OCI-LY7 (cell line): ENCODE data around the gene MAS1. TPM values are rescaled to one million over a fixed set of nuclear protein-coding genes. Genes with fewer than 3 reads are reported as not detected.

Experiments used
- BruUV-seq: library from RNA; stranded (reverse); fragments of 400-500 nt; replicated peaks from 2 replicates; lab custom pipeline; 2021; lab: Mats Ljungman, UMichigan
- CTCF ChIA-PET: fragments of 300-600 bp; sonication (Branson Sonifier 250); formaldehyde crosslinking; loops from one replicate; lab custom pipeline; 2022; ENCODE audit warnings: antibody characterized with exemption; ENCODE audit not compliant: unreplicated experiment; lab: Charles Lee
- POLR2A ChIA-PET: fragments of 300-600 bp; sonication (Branson Sonifier 250); formaldehyde crosslinking; loops from one replicate; lab custom pipeline; 2022; ENCODE audit warnings: antibody characterized with exemption; lab: Charles Lee
- DNase-seq: peaks from one replicate; pipeline ENCODE4 v3.0.0-alpha.2; 2015; ENCODE audit warnings: low spot score
- H2AFZ ChIP-seq: fragments of 200-600 bp; sonication (generic), shearing (Covaris generic); 2 replicates; pipeline ENCODE4 v1.6.1; 2014; ENCODE audit warnings: mild to moderate bottlenecking, antibody characterized with exemption, low read length, moderate library complexity
- H3K27ac ChIP-seq: fragments of 200-600 bp; sonication (generic); 2 replicates; pipeline ENCODE4 v1.5.1; 2014; ENCODE audit warnings: mixed run types, low read depth, mild to moderate bottlenecking, moderate library complexity, low read length, inconsistent platforms; ENCODE audit not compliant: poor library complexity, severe bottlenecking
- H3K36me3 ChIP-seq: fragments of 200-600 bp; sonication (generic); 2 replicates; pipeline ENCODE4 v1.6.1; 2014; ENCODE audit warnings: mild to moderate bottlenecking, antibody characterized with exemption, low read length, moderate library complexity, mixed read lengths; ENCODE audit not compliant: insufficient read depth
- H3K4me1 ChIP-seq: fragments of 200-600 bp; sonication (generic); 2 replicates; pipeline ENCODE4 v1.5.1; 2014; ENCODE audit warnings: mild to moderate bottlenecking, low read length; ENCODE audit not compliant: insufficient read depth, poor library complexity, severe bottlenecking
- H3K4me2 ChIP-seq: fragments of 200-600 bp; sonication (generic); 2 replicates; pipeline ENCODE4 v1.6.1; 2014; ENCODE audit warnings: mild to moderate bottlenecking, low read length
- H3K4me3 ChIP-seq: fragments of 200-600 bp; sonication (generic); 2 replicates; pipeline ENCODE4 v1.5.1; 2014; ENCODE audit warnings: mild to moderate bottlenecking, low read depth, low read length; ENCODE audit not compliant: poor library complexity, severe bottlenecking
- H3K79me2 ChIP-seq: fragments of 200-600 bp; sonication (generic); 2 replicates; pipeline ENCODE4 v1.6.1; 2016; ENCODE audit warnings: low read depth, mild to moderate bottlenecking, low read length, moderate library complexity, mixed read lengths; ENCODE audit not compliant: insufficient read depth
- H3K9me2 ChIP-seq: fragments of 200-600 bp; sonication (generic); 2 replicates; pipeline ENCODE4 v1.6.1; 2016; ENCODE audit warnings: mild to moderate bottlenecking, low read length, mixed read lengths; ENCODE audit not compliant: insufficient read depth
- H3K9me3 ChIP-seq: fragments of 200-600 bp; sonication (generic); 2 replicates; pipeline ENCODE4 v1.6.1; 2014; ENCODE audit warnings: mild to moderate bottlenecking, mixed run types, low read length, mixed read lengths
- H4K20me1 ChIP-seq: fragments of 200-600 bp; sonication (generic); 2 replicates; pipeline ENCODE4 v1.6.1; 2014; ENCODE audit warnings: mild to moderate bottlenecking, antibody characterized with exemption, low read length, moderate library complexity, mixed read lengths; ENCODE audit not compliant: insufficient read depth
- EZH2phosphoT487 ChIP-seq: fragments of 200-600 bp; sonication (generic); IDR thresholded peaks from 2 replicates; pipeline ENCODE4 v1.6.1; 2018; ENCODE audit warnings: low read depth, borderline replicate concordance, mild to moderate bottlenecking, mixed run types, antibody characterized with exemption, low read length, moderate library complexity, mixed read lengths
- intact Hi-C: fragments of 100-400 bp; cut with micrococcal nuclease; formaldehyde crosslinking; loops from one replicate; pipeline ENCODE4 v1.10.0; 2022; ENCODE audit not compliant: unreplicated experiment
- total RNA-seq, 2 experiments: library from RNA; depleted of rRNA in 1 of 2; stranded (reverse); fragments of >200 nt in 1 of 2; shearing (Covaris generic) in 1 of 2; gene quantifications; 2 replicates each; pipeline ENCODE4 v1.2.3, GENCODE V29; 2014 to 2022
- TF ChIP-seq, protein P1 (sequence below): fragments of 200-600 bp; sonication (generic); conservative IDR thresholded peaks from 2 replicates; pipeline ENCODE4 v1.5.1; 2014; ENCODE audit warnings: mild to moderate bottlenecking, antibody characterized with exemption, low read length, moderate library complexity, mixed read lengths

Gene MAS1
- total RNA-seq, 2 experiments from 2014 or later: under 0.01 TPM; not detected in 1

DNA sequence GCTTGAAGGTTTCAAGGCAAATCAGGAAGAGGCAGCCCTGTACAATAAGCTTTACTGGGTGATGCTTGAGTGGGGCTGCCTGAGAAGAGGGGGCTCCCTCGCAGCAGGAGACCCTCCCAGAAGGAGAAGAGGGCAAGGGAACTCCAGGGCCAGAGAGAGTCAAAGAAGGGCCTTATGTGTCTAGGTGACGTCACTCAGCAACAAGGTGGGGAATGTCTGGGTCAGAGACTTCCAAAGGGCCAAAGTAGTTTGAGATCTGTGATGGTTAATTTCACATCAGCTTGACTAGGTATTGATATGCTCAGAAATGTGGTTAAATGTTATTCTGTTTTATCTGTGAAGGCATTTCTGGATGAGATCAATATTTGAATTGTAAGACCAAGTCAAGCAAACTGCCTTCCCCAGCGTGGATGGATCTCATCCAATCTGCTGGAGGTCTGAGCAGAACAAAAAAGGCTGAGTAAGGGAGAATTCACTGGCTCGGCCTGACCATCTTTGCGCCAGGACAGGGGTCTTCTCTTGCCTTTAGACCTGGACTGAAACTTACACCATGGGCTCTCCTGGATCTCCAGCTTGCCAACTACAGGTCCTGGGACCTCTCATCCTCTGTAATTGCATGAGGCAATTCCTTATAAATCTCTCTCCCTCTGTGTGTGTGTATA is 35.9 kb downstream of the MAS1 start:
- no peak overlapping the region for H3K4me2 ChIP-seq
- DNase-seq: no peak
- H3K9me2 ChIP-seq: no peaks in the 10 kb centered on the region
- ChIA-PET CTCF (no interaction called here), POLR2A (interaction anchor here (0.8 kb wide), 1 partner anchor 170 kb away, joined by 3 read pairs; no protein-coding TSS in a partner anchor)
- no peak overlapping the region for H3K27ac ChIP-seq
- BruUV-seq: no TSS peak
- TF ChIP-seq, protein P1, sequence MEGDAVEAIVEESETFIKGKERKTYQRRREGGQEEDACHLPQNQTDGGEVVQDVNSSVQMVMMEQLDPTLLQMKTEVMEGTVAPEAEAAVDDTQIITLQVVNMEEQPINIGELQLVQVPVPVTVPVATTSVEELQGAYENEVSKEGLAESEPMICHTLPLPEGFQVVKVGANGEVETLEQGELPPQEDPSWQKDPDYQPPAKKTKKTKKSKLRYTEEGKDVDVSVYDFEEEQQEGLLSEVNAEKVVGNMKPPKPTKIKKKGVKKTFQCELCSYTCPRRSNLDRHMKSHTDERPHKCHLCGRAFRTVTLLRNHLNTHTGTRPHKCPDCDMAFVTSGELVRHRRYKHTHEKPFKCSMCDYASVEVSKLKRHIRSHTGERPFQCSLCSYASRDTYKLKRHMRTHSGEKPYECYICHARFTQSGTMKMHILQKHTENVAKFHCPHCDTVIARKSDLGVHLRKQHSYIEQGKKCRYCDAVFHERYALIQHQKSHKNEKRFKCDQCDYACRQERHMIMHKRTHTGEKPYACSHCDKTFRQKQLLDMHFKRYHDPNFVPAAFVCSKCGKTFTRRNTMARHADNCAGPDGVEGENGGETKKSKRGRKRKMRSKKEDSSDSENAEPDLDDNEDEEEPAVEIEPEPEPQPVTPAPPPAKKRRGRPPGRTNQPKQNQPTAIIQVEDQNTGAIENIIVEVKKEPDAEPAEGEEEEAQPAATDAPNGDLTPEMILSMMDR: no peak
- TF ChIP-seq EZH2phosphoT487: no peak
- no peak overlapping the region for H2AFZ ChIP-seq
- no peaks in the 10 kb centered on the region for H3K79me2 ChIP-seq
- H3K4me1 ChIP-seq: no peaks in the 10 kb centered on the region
- intact Hi-C loops: no loop called here
- H3K4me3 ChIP-seq: no peak overlapping the region
- H3K9me3 ChIP-seq: peaks cover 12% of the 10 kb centered on the region; the same call in 1 of the 2 replicates
- H4K20me1 ChIP-seq: no peaks in the 10 kb centered on the region
- H3K36me3 ChIP-seq: no peaks in the 10 kb centered on the region

DNA sequence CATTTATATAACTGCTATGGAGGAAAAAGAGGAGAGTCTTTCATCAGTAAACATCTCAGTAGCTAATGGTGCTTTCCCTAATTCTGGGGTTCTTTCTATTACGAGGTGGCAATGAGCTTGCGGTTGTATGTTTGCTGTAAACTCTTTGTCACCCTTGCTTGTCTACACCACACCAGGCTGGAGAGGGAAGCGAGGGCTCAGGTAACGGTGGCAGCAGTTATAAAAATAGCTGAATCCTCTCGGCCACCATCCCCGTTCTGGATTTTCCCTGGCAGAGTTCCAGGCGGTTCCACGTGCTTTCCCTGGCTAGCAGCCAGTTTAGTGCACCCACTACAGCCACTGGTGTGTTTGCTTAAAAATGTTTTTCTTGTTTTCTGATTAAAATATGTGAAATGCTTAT is 39.0 kb downstream of the MAS1 start:
- intact Hi-C loops: no loop called here
- Histone ChIP-seq H4K20me1 (no peaks in the 10 kb centered on the region), H3K4me3 (no peak overlapping the region), H3K27ac (no peak overlapping the region), H3K9me2 (no peaks in the 10 kb centered on the region), H3K9me3 (peaks cover 1% of the 10 kb centered on the region; the same call in 1 of the 2 replicates), H3K4me1 (no peaks in the 10 kb centered on the region), H3K79me2 (no peaks in the 10 kb centered on the region), H3K36me3 (no peaks in the 10 kb centered on the region), H2AFZ (no peak overlapping the region), H3K4me2 (no peak overlapping the region)
- no TSS peak for BruUV-seq
- TF ChIP-seq, protein P1: no peak
- no peak for TF ChIP-seq EZH2phosphoT487
- DNase-seq: no peak
- CTCF ChIA-PET: no interaction called here
- POLR2A ChIA-PET: no interaction called here

DNA sequence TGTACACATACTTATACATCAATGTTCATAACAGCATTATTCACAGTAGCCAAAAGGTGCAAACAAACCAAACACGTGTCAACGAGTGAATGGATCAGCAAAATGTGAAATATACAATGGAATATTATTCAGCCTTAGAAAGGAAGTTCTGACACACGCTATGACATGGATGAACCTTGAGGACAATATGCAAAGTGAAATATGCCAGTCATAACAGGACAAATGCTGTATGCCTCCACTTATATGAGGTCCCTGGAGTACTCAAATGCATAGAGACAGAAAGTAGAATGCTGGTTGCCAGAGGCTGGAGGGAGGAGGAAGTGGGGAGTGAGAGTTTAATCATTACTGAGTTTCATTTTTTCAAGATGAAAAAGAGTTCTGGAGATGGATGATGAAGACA is 40.3 kb downstream of the MAS1 start:
- intact Hi-C loops: no loop called here
- DNase-seq: no peak

More for the DNA sequence above, 40.3 kb downstream of the MAS1 start:
- Histone ChIP-seq H3K4me3 (no peak overlapping the region), H3K36me3 (no peaks in the 10 kb centered on the region), H3K9me3 (peaks cover 7% of the 10 kb centered on the region; the same call in 1 of the 2 replicates), H4K20me1 (no peaks in the 10 kb centered on the region), H2AFZ (no peak overlapping the region), H3K27ac (no peak overlapping the region), H3K4me2 (no peak overlapping the region), H3K4me1 (no peaks in the 10 kb centered on the region), H3K79me2 (no peaks in the 10 kb centered on the region), H3K9me2 (no peaks in the 10 kb centered on the region)
- ChIA-PET CTCF (interaction anchor here (1.0 kb wide), 1 partner anchor 437 kb away, joined by 3 read pairs; no protein-coding TSS in a partner anchor), POLR2A (no interaction called here)
- no peak for TF ChIP-seq EZH2phosphoT487
- TF ChIP-seq, protein P1: no peak
- BruUV-seq: no TSS peak
